Measurements from ENCODE around the gene GPR39. TPM values are rescaled to one million over a fixed set of nuclear protein-coding genes. Genes with fewer than 3 reads are reported as not detected.

Gene GPR39
- total RNA-seq, 1 donor from 2014 or later = 1.0 TPM

- Mint-ChIP-seq H3K4me3 (ENCODE audit: unreplicated experiment) (no peak overlapping the region), H3K36me3 (ENCODE audit: unreplicated experiment) (peaks cover 2% of the 10 kb centered on the region), H3K9me3 (ENCODE audit: unreplicated experiment) (no peaks in the 10 kb centered on the region), H3K4me1 (ENCODE audit: low read depth, unreplicated experiment) (peaks cover 4% of the 10 kb centered on the region), H3K27ac (ENCODE audit: unreplicated experiment) (no peak overlapping the region), H3K27me3 (ENCODE audit: unreplicated experiment) (peaks cover 2% of the 10 kb centered on the region)
- no peak for DNase-seq
- no peak for TF ChIP-seq CTCF (IDR thresholded peaks at IDR 0.05; ENCODE audit: partially characterized antibody, unreplicated experiment)
Observed at GRCh38 chr2:132620115-132620514, 203.5 kb downstream of the GPR39 start.

GRCh38 chr2:132621131-132621875 lies 204.7 kb downstream of the GPR39 start:
- Mint-ChIP-seq H3K4me3 (ENCODE audit: unreplicated experiment) (no peak overlapping the region), H3K27ac (ENCODE audit: unreplicated experiment) (no peak overlapping the region), H3K4me1 (ENCODE audit: low read depth, unreplicated experiment) (peaks cover 4% of the 10 kb centered on the region), H3K36me3 (ENCODE audit: unreplicated experiment) (peaks cover 4% of the 10 kb centered on the region), H3K27me3 (ENCODE audit: unreplicated experiment) (peaks cover 2% of the 10 kb centered on the region), H3K9me3 (ENCODE audit: unreplicated experiment) (no peaks in the 10 kb centered on the region)
- no peak for TF ChIP-seq CTCF (IDR thresholded peaks at IDR 0.05; ENCODE audit: partially characterized antibody, unreplicated experiment)
- no peak for DNase-seq

- no peak for DNase-seq
- Mint-ChIP-seq H3K36me3 (ENCODE audit: unreplicated experiment) (peaks cover 4% of the 10 kb centered on the region), H3K9me3 (ENCODE audit: unreplicated experiment) (no peaks in the 10 kb centered on the region), H3K27me3 (ENCODE audit: unreplicated experiment) (peaks cover 2% of the 10 kb centered on the region), H3K27ac (ENCODE audit: unreplicated experiment) (no peak overlapping the region), H3K4me1 (ENCODE audit: low read depth, unreplicated experiment) (peaks cover 4% of the 10 kb centered on the region), H3K4me3 (ENCODE audit: unreplicated experiment) (no peak overlapping the region)
- no peak for TF ChIP-seq CTCF (IDR thresholded peaks at IDR 0.05; ENCODE audit: partially characterized antibody, unreplicated experiment)
Observed at GRCh38 chr2:132623096-132623839, 206.7 kb downstream of the GPR39 start.

- Mint-ChIP-seq H3K27ac (ENCODE audit: unreplicated experiment) (no peak overlapping the region), H3K9me3 (ENCODE audit: unreplicated experiment) (peaks cover 1% of the 10 kb centered on the region), H3K27me3 (ENCODE audit: unreplicated experiment) (peaks cover 6% of the 10 kb centered on the region), H3K4me1 (ENCODE audit: low read depth, unreplicated experiment) (no peaks in the 10 kb centered on the region), H3K36me3 (ENCODE audit: unreplicated experiment) (peaks cover 13% of the 10 kb centered on the region), H3K4me3 (ENCODE audit: unreplicated experiment) (no peak overlapping the region)
- DNase-seq = no peak
- TF ChIP-seq CTCF (IDR thresholded peaks at IDR 0.05; ENCODE audit: partially characterized antibody, unreplicated experiment) = no peak
Observed at GRCh38 chr2:132627536-132627935, 210.9 kb downstream of the GPR39 start.
